T-helper 17 cell (primary cell): ENCODE results near the gene GRM8. TPM values are rescaled to one million over a fixed set of nuclear protein-coding genes. Genes with fewer than 3 reads are reported as not detected.

ENCODE experiments used
- ATAC-seq: fragments of 150-1000 bp; cut with Tn5 transposase; 2 replicates; pipeline ENCODE4 v1.10.0; 2021; ENCODE audit warnings: mild to moderate bottlenecking, moderate library complexity
- DNase-seq, 3 donors: peaks; one replicate each; pipeline versions ENCODE4 v3.0.0 to v3.0.0-alpha.2; 2020 to 2021
- H3K9me3 ChIP-seq: one replicate; pipeline ENCODE4 v1.7.0; 2013; ENCODE audit warnings: low read length, mild to moderate bottlenecking; ENCODE audit not compliant: control insufficient read depth, poor library complexity, severe bottlenecking
- H3K27ac Mint-ChIP-seq: one replicate; pipeline ENCODE4 v1.8.0; 2022; ENCODE audit warnings: mild to moderate bottlenecking, moderate library complexity, mixed read lengths
- H3K27me3 Mint-ChIP-seq: one replicate; pipeline ENCODE4 v1.8.0; 2022; ENCODE audit warnings: mixed read lengths
- H3K36me3 Mint-ChIP-seq: one replicate; pipeline ENCODE4 v1.8.0; 2022; ENCODE audit warnings: low read depth, mixed read lengths
- H3K4me1 Mint-ChIP-seq: one replicate; pipeline ENCODE4 v1.8.0; 2022; ENCODE audit warnings: mild to moderate bottlenecking, mixed read lengths
- H3K4me3 Mint-ChIP-seq: one replicate; pipeline ENCODE4 v1.8.0; 2022; ENCODE audit warnings: mild to moderate bottlenecking, moderate library complexity, mixed read lengths
- total RNA-seq, 4 donors: library from RNA in 2 of 4; stranded (reverse) in 2 of 4; gene quantifications; one replicate each; pipeline ENCODE4 v1.2.3 and lab custom pipeline; 2022 to 2026

GRM8 gene
- total RNA-seq, 2 donors from 2014 or later: not detected

GRCh38 chr7:126783613-126784012 is 469.1 kb downstream of the GRM8 start:
- Mint-ChIP-seq H3K4me3 (no peak overlapping the region), H3K27me3 (no peaks in the 10 kb centered on the region), H3K27ac (no peak overlapping the region), H3K36me3 (peaks cover 3% of the 10 kb centered on the region), H3K4me1 (no peaks in the 10 kb centered on the region)
- no peaks in the 10 kb centered on the region for H3K9me3 ChIP-seq
- DNase-seq (no peak), ATAC-seq (no peak)

- Mint-ChIP-seq H3K36me3 (peaks cover 3% of the 10 kb centered on the region), H3K4me3 (no peak overlapping the region)
These were observed 471.7 kb downstream of the GRM8 start for GRCh38 chr7:126780993-126781392.

GRCh38 chr7:126778101-126778500 is 474.6 kb downstream of the GRM8 start:
- DNase-seq: no peak
- Mint-ChIP-seq H3K27ac (no peak overlapping the region), H3K4me1 (no peaks in the 10 kb centered on the region), H3K36me3 (peaks cover 3% of the 10 kb centered on the region), H3K27me3 (peaks cover 7% of the 10 kb centered on the region), H3K4me3 (no peak overlapping the region)
- H3K9me3 ChIP-seq: no peaks in the 10 kb centered on the region
- no peak for ATAC-seq

More at GRCh38 chr7:126780993-126781392, 471.7 kb downstream of the GRM8 start:
- H3K4me1 Mint-ChIP-seq: no peaks in the 10 kb centered on the region
- H3K9me3 ChIP-seq: no peaks in the 10 kb centered on the region
- DNase-seq (no peak), ATAC-seq (no peak)
- no peak overlapping the region for H3K27ac Mint-ChIP-seq
- H3K27me3 Mint-ChIP-seq: peaks cover 7% of the 10 kb centered on the region

- no peaks in the 10 kb centered on the region for H3K9me3 ChIP-seq
- no peak overlapping the region for H3K27ac Mint-ChIP-seq
- DNase-seq: no peak
- H3K27me3 Mint-ChIP-seq: peaks cover 11% of the 10 kb centered on the region
- peaks cover 3% of the 10 kb centered on the region for H3K36me3 Mint-ChIP-seq
- no peak overlapping the region for H3K4me3 Mint-ChIP-seq
- H3K4me1 Mint-ChIP-seq: no peaks in the 10 kb centered on the region
- ATAC-seq: no peak
These were observed 476.2 kb downstream of the GRM8 start for GRCh38 chr7:126776498-126776897.

GRCh38 chr7:126774077-126774476 is 478.7 kb downstream of the GRM8 start:
- no peaks in the 10 kb centered on the region for H3K9me3 ChIP-seq
- Mint-ChIP-seq H3K27ac (no peak overlapping the region), H3K36me3 (no peaks in the 10 kb centered on the region), H3K4me1 (no peaks in the 10 kb centered on the region), H3K27me3 (peaks cover 11% of the 10 kb centered on the region), H3K4me3 (no peak overlapping the region)
- DNase-seq (no peak), ATAC-seq (no peak)

GRCh38 chr7:126768836-126769235 is 483.9 kb downstream of the GRM8 start:
- no peak for ATAC-seq
- H3K36me3 Mint-ChIP-seq: no peaks in the 10 kb centered on the region

GRCh38 chr7:126760914-126761577 is 491.7 kb downstream of the GRM8 start:
- no peak overlapping the region for H3K4me3 Mint-ChIP-seq
- DNase-seq (no peak), ATAC-seq (no peak)
- no peaks in the 10 kb centered on the region for H3K9me3 ChIP-seq
- H3K4me1 Mint-ChIP-seq: no peaks in the 10 kb centered on the region
- no peak overlapping the region for H3K27ac Mint-ChIP-seq
- no peaks in the 10 kb centered on the region for H3K27me3 Mint-ChIP-seq
- H3K36me3 Mint-ChIP-seq: no peaks in the 10 kb centered on the region

More at GRCh38 chr7:126768836-126769235, 483.9 kb downstream of the GRM8 start:
- no peaks in the 10 kb centered on the region for H3K9me3 ChIP-seq
- Mint-ChIP-seq H3K27me3 (peaks cover 5% of the 10 kb centered on the region), H3K4me1 (no peaks in the 10 kb centered on the region), H3K4me3 (no peak overlapping the region), H3K27ac (no peak overlapping the region)
- no peak for DNase-seq

- ATAC-seq: no peak
- DNase-seq: no peak
- H3K36me3 Mint-ChIP-seq: no peaks in the 10 kb centered on the region
- H3K4me3 Mint-ChIP-seq: no peak overlapping the region
- H3K9me3 ChIP-seq: no peaks in the 10 kb centered on the region
- H3K27me3 Mint-ChIP-seq: no peaks in the 10 kb centered on the region
- H3K4me1 Mint-ChIP-seq: no peaks in the 10 kb centered on the region
- H3K27ac Mint-ChIP-seq: no peak overlapping the region
These were observed 497.4 kb downstream of the GRM8 start for GRCh38 chr7:126755381-126755780.

- Mint-ChIP-seq H3K36me3 (no peaks in the 10 kb centered on the region), H3K4me3 (no peak overlapping the region), H3K4me1 (no peaks in the 10 kb centered on the region), H3K27me3 (no peaks in the 10 kb centered on the region), H3K27ac (no peak overlapping the region)
- ATAC-seq (no peak), DNase-seq (no peak)
- H3K9me3 ChIP-seq: no peaks in the 10 kb centered on the region
These were observed 502.4 kb downstream of the GRM8 start for GRCh38 chr7:126750207-126750911.

- no peaks in the 10 kb centered on the region for H3K9me3 ChIP-seq
- Mint-ChIP-seq H3K27ac (no peak overlapping the region), H3K36me3 (no peaks in the 10 kb centered on the region), H3K27me3 (no peaks in the 10 kb centered on the region), H3K4me3 (no peak overlapping the region), H3K4me1 (no peaks in the 10 kb centered on the region)
- ATAC-seq (no peak), DNase-seq (no peak)
These were observed 523.8 kb downstream of the GRM8 start for GRCh38 chr7:126728967-126729366.

GRCh38 chr7:126727930-126728391 is 524.8 kb downstream of the GRM8 start:
- Mint-ChIP-seq H3K4me3 (no peak overlapping the region), H3K27me3 (no peaks in the 10 kb centered on the region), H3K4me1 (no peaks in the 10 kb centered on the region), H3K36me3 (no peaks in the 10 kb centered on the region), H3K27ac (no peak overlapping the region)
- no peak for ATAC-seq
- no peaks in the 10 kb centered on the region for H3K9me3 ChIP-seq
- DNase-seq: no peak

- Mint-ChIP-seq H3K4me3 (no peak overlapping the region), H3K4me1 (no peaks in the 10 kb centered on the region), H3K27ac (no peak overlapping the region), H3K27me3 (peaks cover 5% of the 10 kb centered on the region), H3K36me3 (no peaks in the 10 kb centered on the region)
- no peaks in the 10 kb centered on the region for H3K9me3 ChIP-seq
- no peak for ATAC-seq
- DNase-seq: no peak
These were observed 528.7 kb downstream of the GRM8 start for GRCh38 chr7:126723966-126724544.

GRCh38 chr7:126720232-126720631 is 532.5 kb downstream of the GRM8 start:
- no peaks in the 10 kb centered on the region for H3K9me3 ChIP-seq
- H3K27me3 Mint-ChIP-seq: peaks cover 5% of the 10 kb centered on the region
- H3K27ac Mint-ChIP-seq: no peak overlapping the region
- DNase-seq (no peak), ATAC-seq (no peak)
- no peaks in the 10 kb centered on the region for H3K36me3 Mint-ChIP-seq
- H3K4me1 Mint-ChIP-seq: no peaks in the 10 kb centered on the region
- no peak overlapping the region for H3K4me3 Mint-ChIP-seq
